AG08395 (cell line): ENCODE measurements around the gene KIRREL1.

Experiments used
- DNase-seq: peaks from one replicate; pipeline ENCODE4 v3.0.0; 2012; ENCODE audit warnings: mixed read lengths, low spot score

The KIRREL1 gene

GRCh38 chr1:158007667-158008386 is 14.4 kb downstream of the KIRREL1 start:
- DNase-seq, result no peak

GRCh38 chr1:158008630-158009029 is 15.2 kb downstream of the KIRREL1 start:
- no peak for DNase-seq

- DNase-seq, result peak; percentile 52
Observed at GRCh38 chr1:158011714-158012113, 18.3 kb downstream of the KIRREL1 start.

- DNase-seq, result no peak
Observed at GRCh38 chr1:158013840-158014730, 20.6 kb downstream of the KIRREL1 start.

GRCh38 chr1:158014731-158015320 is 21.4 kb downstream of the KIRREL1 start:
- no peak for DNase-seq

GRCh38 chr1:158016651-158017335 is 23.3 kb downstream of the KIRREL1 start:
- no peak for DNase-seq

- DNase-seq, result no peak
Observed at GRCh38 chr1:158017800-158018595, 24.6 kb downstream of the KIRREL1 start.

- peak; percentile 88 for DNase-seq
Observed at GRCh38 chr1:158019171-158019868, 25.9 kb downstream of the KIRREL1 start.

- DNase-seq, result no peak
Observed at GRCh38 chr1:158020259-158020885, 26.9 kb downstream of the KIRREL1 start.

- peak; percentile 41 for DNase-seq
Observed at GRCh38 chr1:158020886-158021620, 27.6 kb downstream of the KIRREL1 start.

GRCh38 chr1:158021721-158022120 is 28.3 kb downstream of the KIRREL1 start:
- no peak for DNase-seq

- no peak for DNase-seq
Observed at GRCh38 chr1:158022554-158023312, 29.3 kb downstream of the KIRREL1 start.

- no peak for DNase-seq
Observed at GRCh38 chr1:158024737-158025136, 31.3 kb downstream of the KIRREL1 start.

GRCh38 chr1:158025576-158026230 is 32.3 kb downstream of the KIRREL1 start:
- no peak for DNase-seq

- DNase-seq, result no peak
Observed at GRCh38 chr1:158026651-158027050, 33.2 kb downstream of the KIRREL1 start.

- DNase-seq, result no peak
Observed at GRCh38 chr1:158027508-158027907, 34.1 kb downstream of the KIRREL1 start.

- DNase-seq, result no peak
Observed at GRCh38 chr1:158028969-158029368, 35.5 kb downstream of the KIRREL1 start.

GRCh38 chr1:158035014-158035413 is 41.6 kb downstream of the KIRREL1 start:
- no peak for DNase-seq
